WTC11 (cell line): ENCODE results near the gene SNX9. TPM values are rescaled to one million over a fixed set of nuclear protein-coding genes. Genes with fewer than 3 reads are reported as not detected.
A peak's percentile ranks its signal among the peaks of the same experiment; 100 is the strongest.

ENCODE experiments used
- ATAC-seq: fragments of 200-7000 bp; cut with Tn5 transposase; 2 replicates; pipeline ENCODE4 v1.10.0; 2021; ENCODE audit warnings: mild to moderate bottlenecking, moderate library complexity
- CTCF ChIA-PET: fragments of 300-600 bp; sonication (Branson Sonifier 250); formaldehyde crosslinking; loops from one replicate; lab custom pipeline; 2021; ENCODE audit warnings: antibody characterized with exemption; lab: Charles Lee
- POLR2A ChIA-PET: fragments of 350-600 bp; sonication (Branson Sonifier 250); formaldehyde crosslinking; loops from one replicate; lab custom pipeline; 2021; ENCODE audit warnings: antibody characterized with exemption; lab: Charles Lee
- DNase-seq: peaks from one replicate; pipeline ENCODE4 v3.0.0; 2021; ENCODE audit warnings: low spot score
- H3K27ac Mint-ChIP-seq: 2 replicates; pipeline ENCODE4 v1.8.0; 2021; ENCODE audit warnings: mixed read lengths
- H3K27me3 Mint-ChIP-seq: 2 replicates; pipeline ENCODE4 v1.8.0; 2021; ENCODE audit warnings: low read depth, mild to moderate bottlenecking, moderate library complexity, mixed read lengths
- H3K36me3 Mint-ChIP-seq: 2 replicates; pipeline ENCODE4 v1.8.0; 2021; ENCODE audit warnings: mixed read lengths
- H3K4me1 Mint-ChIP-seq: 2 replicates; pipeline ENCODE4 v1.8.0; 2022; ENCODE audit warnings: mixed read lengths
- H3K4me3 Mint-ChIP-seq: 2 replicates; pipeline ENCODE4 v1.8.0; 2021; ENCODE audit warnings: mild to moderate bottlenecking, moderate library complexity, mixed read lengths
- H3K9me3 Mint-ChIP-seq: 2 replicates; pipeline ENCODE4 v1.8.0; 2021; ENCODE audit warnings: mixed read lengths
- AFF4 ChIP-seq: sonication (generic); formaldehyde crosslinking; IDR thresholded peaks from 2 replicates; pipeline ENCODE4 v1.8.1; 2023; ENCODE audit warnings: mild to moderate bottlenecking, missing genetic modification reagents, borderline replicate concordance
- ATF3 ChIP-seq: sonication (generic); formaldehyde crosslinking; conservative IDR thresholded peaks from 2 replicates; pipeline ENCODE4 v1.8.1; 2022; ENCODE audit warnings: mild to moderate bottlenecking, missing genetic modification reagents
- CDX4 ChIP-seq: fragments of 250-450 bp; sonication (Bioruptor Pico); IDR thresholded peaks from 2 replicates; pipeline ENCODE4 v1.9.0; 2021; ENCODE audit warnings: moderate library complexity, mild to moderate bottlenecking, inconsistent platforms, borderline replicate concordance
- CREB1 ChIP-seq: sonication (generic); formaldehyde crosslinking; IDR thresholded peaks from 2 replicates; pipeline ENCODE4 v1.8.0; 2023; ENCODE audit warnings: mild to moderate bottlenecking, missing genetic modification reagents
- CREM ChIP-seq: sonication (generic); formaldehyde crosslinking; IDR thresholded peaks from 2 replicates; pipeline ENCODE4 v1.8.1; 2022; ENCODE audit warnings: mild to moderate bottlenecking, missing genetic modification reagents, moderate library complexity
- CTCF ChIP-seq: fragments of 200-600 bp; IDR thresholded peaks from 2 replicates; pipeline ENCODE4 v1.8.0; 2022; ENCODE audit warnings: antibody characterized with exemption
- E2F5 ChIP-seq: sonication (generic); formaldehyde crosslinking; IDR thresholded peaks from 2 replicates; pipeline ENCODE4 v1.8.1; 2022; ENCODE audit warnings: mild to moderate bottlenecking, moderate library complexity, missing genetic modification reagents
- EMX1 ChIP-seq: fragments of 250-450 bp; sonication (Bioruptor Pico); IDR thresholded peaks from 2 replicates; pipeline ENCODE4 v1.8.0; 2021; ENCODE audit warnings: mild to moderate bottlenecking
- FOXP1 ChIP-seq: sonication (generic); formaldehyde crosslinking; IDR thresholded peaks from 2 replicates; pipeline ENCODE4 v1.8.0; 2022; ENCODE audit warnings: missing genetic modification reagents, mild to moderate bottlenecking, moderate library complexity, borderline replicate concordance
- HMGA2 ChIP-seq: fragments of 250-450 bp; sonication (Bioruptor Pico); IDR thresholded peaks from 2 replicates; pipeline ENCODE4 v1.4.0; 2021; ENCODE audit warnings: mild to moderate bottlenecking, moderate library complexity
- HMGXB4 ChIP-seq: sonication (generic); formaldehyde crosslinking; IDR thresholded peaks from 2 replicates; pipeline ENCODE4 v1.8.1; 2023; ENCODE audit warnings: mild to moderate bottlenecking, moderate library complexity, missing genetic modification reagents
- MAX ChIP-seq: sonication (generic); formaldehyde crosslinking; IDR thresholded peaks from 2 replicates; pipeline ENCODE4 v1.8.0; 2022; ENCODE audit warnings: mild to moderate bottlenecking, missing genetic modification reagents
- MLX ChIP-seq: sonication (generic); formaldehyde crosslinking; IDR thresholded peaks from 2 replicates; pipeline ENCODE4 v1.8.1; 2023; ENCODE audit warnings: mild to moderate bottlenecking, missing genetic modification reagents, moderate library complexity
- NR3C1 ChIP-seq: sonication (generic); formaldehyde crosslinking; conservative IDR thresholded peaks from 2 replicates; pipeline ENCODE4 v1.8.1; 2023; ENCODE audit warnings: low read depth, mild to moderate bottlenecking, missing genetic modification reagents
- PREB ChIP-seq: sonication (generic); formaldehyde crosslinking; IDR thresholded peaks from 2 replicates; pipeline ENCODE4 v1.8.1; 2022; ENCODE audit warnings: mild to moderate bottlenecking, missing genetic modification reagents, moderate library complexity, borderline replicate concordance
- TEAD1 ChIP-seq: sonication (generic); formaldehyde crosslinking; IDR thresholded peaks from 2 replicates; pipeline ENCODE4 v1.8.0; 2022; ENCODE audit warnings: mild to moderate bottlenecking, missing genetic modification reagents
- ZNF219 ChIP-seq: sonication (generic); formaldehyde crosslinking; IDR thresholded peaks from 2 replicates; pipeline ENCODE4 v1.8.0; 2023; ENCODE audit warnings: missing genetic modification reagents, mild to moderate bottlenecking, borderline replicate concordance
- ZNF423 ChIP-seq: fragments of 250-450 bp; sonication (Bioruptor Pico); IDR thresholded peaks from 2 replicates; pipeline ENCODE4 v2.1.2; 2022; ENCODE audit warnings: mild to moderate bottlenecking, moderate library complexity
- total RNA-seq: library from RNA; stranded (reverse); gene quantifications from 3 replicates; pipeline ENCODE4 v1.2.3, GENCODE V29; 2021

SNX9 gene
- total RNA-seq, 1 experiment from 2014 or later = 35.0 TPM

- H3K36me3 Mint-ChIP-seq = no peaks in the 10 kb centered on the region
- TF ChIP-seq ZNF423 (CRISPR knock-in tag) = 0 out of 2 replicates have a peak, but pooled peaks have one; percentile 21
- TF ChIP-seq HMGXB4 (CRISPR knock-in tag) = peak; percentile 93
- no peak; the same call in 1 of the 2 replicates for TF ChIP-seq FOXP1
- peak; percentile 41; the same call in 1 of the 2 replicates for TF ChIP-seq E2F5 (CRISPR knock-in tag)
- 0 out of 2 replicates have a peak, but pooled peaks have one; percentile 14 for TF ChIP-seq CREM (CRISPR knock-in tag)
- TF ChIP-seq HMGA2 (CRISPR knock-in tag) = no peak
- TF ChIP-seq CTCF = no peak
- no peak for TF ChIP-seq PREB
- no peak for TF ChIP-seq ZNF219 (CRISPR knock-in tag)
- no peak for TF ChIP-seq TEAD1 (CRISPR knock-in tag)
- POLR2A ChIA-PET = no interaction called here
- ATAC-seq = peak; percentile 11
- peak overlapping the region; percentile 96 for H3K4me3 Mint-ChIP-seq
- H3K27ac Mint-ChIP-seq = peak overlapping the region; percentile 98
- peaks cover 1% of the 10 kb centered on the region; the same call in 1 of the 2 replicates for H3K9me3 Mint-ChIP-seq
- H3K4me1 Mint-ChIP-seq = peaks cover 49% of the 10 kb centered on the region
- peaks cover 4% of the 10 kb centered on the region; the same call in 1 of the 2 replicates for H3K27me3 Mint-ChIP-seq
- CTCF ChIA-PET = no interaction called here
- DNase-seq = peak; percentile 26
Observed at GRCh38 chr6:157823528-157824370, 703 bp downstream of the SNX9 start.

GRCh38 chr6:157825243-157825904 lies 2.3 kb downstream of the SNX9 start:
- peak overlapping the region; percentile 96 for H3K4me3 Mint-ChIP-seq
- TF ChIP-seq ATF3 = no peak
- TF ChIP-seq CTCF = no peak
- TF ChIP-seq EMX1 (CRISPR knock-in tag) = no peak
- no peak for TF ChIP-seq CDX4 (CRISPR knock-in tag)
- no peak for TF ChIP-seq CREB1 (CRISPR knock-in tag)
- no peak for TF ChIP-seq MLX (CRISPR knock-in tag)
- no peak for TF ChIP-seq NR3C1
- TF ChIP-seq AFF4 = no peak
- TF ChIP-seq MAX (CRISPR knock-in tag) = no peak

More at GRCh38 chr6:157825243-157825904, 2.3 kb downstream of the SNX9 start:
- peaks cover 56% of the 10 kb centered on the region for H3K4me1 Mint-ChIP-seq
- ChIA-PET POLR2A (no interaction called here), CTCF (no interaction called here)
- no peaks in the 10 kb centered on the region for H3K9me3 Mint-ChIP-seq
- no peak for DNase-seq
- H3K36me3 Mint-ChIP-seq = no peaks in the 10 kb centered on the region
- ATAC-seq = no peak
- H3K27ac Mint-ChIP-seq = peak overlapping the region; percentile 28
- H3K27me3 Mint-ChIP-seq = peaks cover 4% of the 10 kb centered on the region; the same call in 1 of the 2 replicates
